ENCODE results near the gene CEP97.
"Not testable (repeated sequence)": the region's sequence is repeated elsewhere in the genome, so short reads cannot be mapped to it uniquely, and the experiment has no call there.

CEP97 gene

GRCh38 chr3:101690972-101691371 is 33.4 kb upstream of the CEP97 start:
- H3K4me3 ChIP-seq (ENCODE audit: low read depth, low read length): no peak overlapping the region
- ChIA-PET POLR2A (interaction anchor here (1.1 kb wide), 1 partner anchor 33 kb away, joined by 3 read pairs; the partner anchor contains the start of gene CEP97), CTCF (interaction anchor here (0.8 kb wide), 1 partner anchor 112 kb away, joined by 4 read pairs; no protein-coding TSS in a partner anchor)
- peaks cover 0 to 6% of the 10 kb centered on the region in 2 experiments; a peak in 1 of 3 replicates for H3K36me3 ChIP-seq (ENCODE audit: control insufficient read depth in 2 of 2, insufficient read depth in 1 of 2, low read length in 2 of 2)
- TF ChIP-seq ZNF391 (tag by site-specific recombination; IDR thresholded peaks at IDR 0.05; ENCODE audit: borderline replicate concordance, low read depth): no peak
- peak; percentile 43; the same call in 1 of the 2 replicates for TF ChIP-seq ZNF394 (tag by site-specific recombination; IDR thresholded peaks at IDR 0.05; ENCODE audit: borderline replicate concordance)
- no peaks in the 10 kb centered on the region for H3K9me3 ChIP-seq (ENCODE audit: control insufficient read depth, insufficient read depth, low read depth, low read length)
- no peak overlapping the region for H3K27ac ChIP-seq (ENCODE audit: extremely low read depth, low read depth, low read length)
- no peaks in the 10 kb centered on the region for H3K4me1 ChIP-seq (ENCODE audit: control insufficient read depth, insufficient read depth, low read length)

GRCh38 chr3:101691685-101692671 is 32.4 kb upstream of the CEP97 start:
- H3K9me3 ChIP-seq (ENCODE audit: control insufficient read depth, insufficient read depth, low read depth, low read length); H3K4me3 ChIP-seq (ENCODE audit: low read depth, low read length); H3K27ac ChIP-seq (ENCODE audit: extremely low read depth, low read depth, low read length); H3K36me3 ChIP-seq (ENCODE audit: control insufficient read depth in 2 of 2, insufficient read depth in 1 of 2, low read length in 2 of 2); H3K4me1 ChIP-seq (ENCODE audit: control insufficient read depth, insufficient read depth, low read length): not testable (repeated sequence)
- ChIA-PET CTCF (interaction anchor here (0.6 kb wide), 1 partner anchor 18 kb away, joined by 3 read pairs; no protein-coding TSS in a partner anchor), POLR2A (interaction anchor here (1.1 kb wide), 1 partner anchor 32 kb away, joined by 3 read pairs; the partner anchor contains the start of gene CEP97)

- TF ChIP-seq ZNF654 (tag by site-specific recombination; IDR thresholded peaks at IDR 0.05; ENCODE audit: low read depth) (peak; percentile 55), ZFHX2 (tag by site-specific recombination; conservative IDR thresholded peaks at IDR 0.05) (peak; percentile 12; the same call in 1 of the 2 replicates)
- H3K27ac ChIP-seq (ENCODE audit: extremely low read depth, low read depth, low read length); H3K4me1 ChIP-seq (ENCODE audit: control insufficient read depth, insufficient read depth, low read length); H3K9me3 ChIP-seq (ENCODE audit: control insufficient read depth, insufficient read depth, low read depth, low read length); H3K4me3 ChIP-seq (ENCODE audit: low read depth, low read length); POLR2A ChIA-PET; H3K36me3 ChIP-seq (ENCODE audit: control insufficient read depth in 2 of 2, insufficient read depth in 1 of 2, low read length in 2 of 2): not testable (repeated sequence)
- CTCF ChIA-PET: interaction anchor here (0.6 to 0.7 kb wide), 2 partner anchors 96 to 657 kb away, joined by 3 read pairs; no protein-coding TSS in a partner anchor
Observed at GRCh38 chr3:101693540-101693939, 30.9 kb upstream of the CEP97 start.

- H3K36me3 ChIP-seq (ENCODE audit: control insufficient read depth in 2 of 2, insufficient read depth in 1 of 2, low read length in 2 of 2); H3K9me3 ChIP-seq (ENCODE audit: control insufficient read depth, insufficient read depth, low read depth, low read length); H3K4me3 ChIP-seq (ENCODE audit: low read depth, low read length); H3K4me1 ChIP-seq (ENCODE audit: control insufficient read depth, insufficient read depth, low read length); POLR2A ChIA-PET; H3K27ac ChIP-seq (ENCODE audit: extremely low read depth, low read depth, low read length): not testable (repeated sequence)
- CTCF ChIA-PET: interaction anchor here (0.6 to 1.2 kb wide), 5 partner anchors 10 to 41 kb away, joined by 3 read pairs; no protein-coding TSS in a partner anchor
Observed at GRCh38 chr3:101694836-101695235, 29.6 kb upstream of the CEP97 start.

GRCh38 chr3:101695779-101696372 is 28.5 kb upstream of the CEP97 start:
- Histone ChIP-seq H3K9me3 (ENCODE audit: control insufficient read depth, insufficient read depth, low read depth, low read length) (no peaks in the 10 kb centered on the region), H3K4me1 (ENCODE audit: control insufficient read depth, insufficient read depth, low read length) (no peaks in the 10 kb centered on the region), H3K4me3 (ENCODE audit: low read depth, low read length) (no peak overlapping the region), H3K27ac (ENCODE audit: extremely low read depth, low read depth, low read length) (no peak overlapping the region), H3K36me3 (ENCODE audit: control insufficient read depth in 2 of 2, insufficient read depth in 1 of 2, low read length in 2 of 2) (no peaks in the 10 kb centered on the region)
- ChIA-PET POLR2A (no interaction called here), CTCF (interaction anchor here (0.7 to 1.2 kb wide), 2 partner anchors 11 to 22 kb away, joined by 3 to 4 read pairs; no protein-coding TSS in a partner anchor)
- no peak for TF ChIP-seq SALL2 (tag by site-specific recombination; IDR thresholded peaks at IDR 0.05; ENCODE audit: borderline replicate concordance)
- peak; percentile 58 for TF ChIP-seq ZNF654 (tag by site-specific recombination; IDR thresholded peaks at IDR 0.05; ENCODE audit: low read depth)

Measured in HEK293 (cell line).